Esophagus muscularis mucosa (tissue), 4 donors: Measurements from ENCODE around the gene RHOT2. TPM values are rescaled to one million over a fixed set of nuclear protein-coding genes. Genes with fewer than 3 reads are reported as not detected.

Experiments used
- DNase-seq: peaks from one replicate; pipeline ENCODE4 v3.0.0-alpha.2; 2017; ENCODE audit errors: extremely low spot score
- H3K27ac ChIP-seq, 4 donors: fragments of 200-600 bp; sonication (generic); replicated peaks in 1 of 4; 1 replicate in 3 of 4; 2 replicates in 1 of 4; pipeline ENCODE4 v1.5.1; 2016 to 2019; ENCODE audit warnings: mild to moderate bottlenecking in 1 of 4
- H3K27me3 ChIP-seq, 4 donors: fragments of 200-600 bp; sonication (generic); one replicate each; pipeline versions ENCODE4 v1.5.1 to v1.6.0; 2016 to 2019
- H3K36me3 ChIP-seq, 4 donors: fragments of 200-600 bp; sonication (generic); one replicate each; pipeline ENCODE4 v1.5.1; 2016 to 2019
- H3K4me1 ChIP-seq, 4 donors: fragments of 200-600 bp; sonication (generic); one replicate each; pipeline ENCODE4 v1.5.1; 2016 to 2019
- H3K4me3 ChIP-seq, 4 donors: fragments of 200-600 bp; sonication (generic); 1 replicate in 2 of 4; 2 replicates in 2 of 4; pipeline ENCODE4 v1.5.1; 2016 to 2019; ENCODE audit warnings: mild to moderate bottlenecking in 4 of 4, moderate library complexity in 1 of 4
- H3K9me3 ChIP-seq, 4 donors: fragments of 200-600 bp; sonication (generic); 1 replicate in 3 of 4; 2 replicates in 1 of 4; pipeline ENCODE4 v1.5.1; 2016 to 2019
- CTCF ChIP-seq, 3 experiments: fragments of 200-600 bp in 2 of 3; fragments of 450-650 bp in 1 of 3; sonication (generic) in 2 of 3; IDR thresholded peaks; one replicate each; pipeline ENCODE4 v1.5.1; 2017 to 2019; ENCODE audit warnings: antibody characterized with exemption in 3 of 3, mild to moderate bottlenecking in 2 of 3, moderate library complexity in 1 of 3
- EP300 ChIP-seq: sonication (generic); formaldehyde crosslinking; IDR thresholded peaks from one replicate; pipeline ENCODE4 v1.6.1; 2017; ENCODE audit warnings: antibody characterized with exemption
- POLR2A ChIP-seq: fragments of 450-650 bp; IDR thresholded peaks from one replicate; pipeline ENCODE4 v1.6.1; 2017; ENCODE audit warnings: antibody characterized with exemption, moderate library complexity, mild to moderate bottlenecking, low read depth
- POLR2AphosphoS5 ChIP-seq, 2 donors: sonication (generic); formaldehyde crosslinking; IDR thresholded peaks; one replicate each; pipeline ENCODE4 v1.6.1; 2017; ENCODE audit warnings: antibody characterized with exemption in 2 of 2
- WGBS: methylation state at CpG from one replicate; pipeline ENCODE4 v1.1.5; 2018; 5-methylcytosine and 5-hydroxymethylcytosine counted together
- intact Hi-C: fragments of 100-400 bp; cut with DNase I; formaldehyde crosslinking; loops from one replicate; pipeline ENCODE4 v1.15.1; 2023
- total RNA-seq, 4 donors: library from RNA; depleted of rRNA; stranded (reverse); fragments of >200 nt; gene quantifications; one replicate each; pipeline versions ENCODE4 v1.1.0 to v1.2.1, GENCODE V29; 2016

Gene RHOT2
- total RNA-seq, 4 donors from 2014 or later, result 34.5 to 67.5 (median 58.6) TPM

- DNase-seq, result no peak
- no peak for TF ChIP-seq EP300
- no peak for TF ChIP-seq POLR2A
- no peak for TF ChIP-seq POLR2AphosphoS5 (IDR thresholded peaks at IDR 0.05)
- TF ChIP-seq CTCF (IDR thresholded peaks at IDR 0.05), result no peak
- Histone ChIP-seq H3K27ac (no peak overlapping the region), H3K9me3 (no peaks in the 10 kb centered on the region), H3K36me3 (no peaks in the 10 kb centered on the region), H3K27me3 (peaks cover 0 to 88% (median 66%) of the 10 kb centered on the region in 4 donors), H3K4me1 (peaks cover 9 to 46% (median 39%) of the 10 kb centered on the region in 4 donors), H3K4me3 (no peak overlapping the region)
- intact Hi-C loops, result no loop called here
- 86% methylated on average over 2 of the region's 4 CpGs for WGBS
These were observed 41.0 kb downstream of the RHOT2 start for GRCh38 chr16:708959-709358.

- no peak for DNase-seq
- Histone ChIP-seq H3K27ac (no peak overlapping the region), H3K4me1 (peaks cover 15 to 54% (median 46%) of the 10 kb centered on the region in 4 donors), H3K9me3 (no peaks in the 10 kb centered on the region), H3K27me3 (peaks cover 0 to 82% (median 58%) of the 10 kb centered on the region in 4 donors), H3K36me3 (no peaks in the 10 kb centered on the region), H3K4me3 (no peak overlapping the region)
- intact Hi-C loops, result loop anchor here (2.0 kb wide), 1 partner anchor 33 kb away; no protein-coding TSS in a partner anchor
- TF ChIP-seq EP300, result no peak
- TF ChIP-seq CTCF (IDR thresholded peaks at IDR 0.05), result no peak
- TF ChIP-seq POLR2A, result no peak
- no peak for TF ChIP-seq POLR2AphosphoS5 (IDR thresholded peaks at IDR 0.05)
- 43% methylated on average over 12 of the region's 30 CpGs for WGBS
These were observed 41.9 kb downstream of the RHOT2 start for GRCh38 chr16:709566-710499.

- 75% methylated on average over 12 of the region's 21 CpGs for WGBS
- H3K27me3 ChIP-seq, result peaks cover 0 to 75% (median 53%) of the 10 kb centered on the region in 4 donors
- TF ChIP-seq POLR2A, result no peak
These were observed 42.7 kb downstream of the RHOT2 start for GRCh38 chr16:710500-711075.

GRCh38 chr16:711084-711483, 43.2 kb downstream of the RHOT2 start:
- 74% methylated on average over 10 of the region's 12 CpGs for WGBS

More at GRCh38 chr16:710500-711075, 42.7 kb downstream of the RHOT2 start:
- intact Hi-C loops, result loop anchor here (1.0 to 2.0 kb wide), 2 partner anchors 32 to 75 kb away; no protein-coding TSS in a partner anchor
- no peaks in the 10 kb centered on the region for H3K36me3 ChIP-seq
- H3K27ac ChIP-seq, result no peak overlapping the region
- H3K4me3 ChIP-seq, result no peak overlapping the region
- DNase-seq, result no peak
- peaks cover 15 to 54% (median 44%) of the 10 kb centered on the region in 4 donors for H3K4me1 ChIP-seq
- H3K9me3 ChIP-seq, result no peaks in the 10 kb centered on the region

More at GRCh38 chr16:711084-711483, 43.2 kb downstream of the RHOT2 start:
- intact Hi-C loops, result loop anchor here (1.0 to 2.0 kb wide), 2 partner anchors 32 to 74 kb away; no protein-coding TSS in a partner anchor
- TF ChIP-seq POLR2A (no peak), EP300 (no peak), POLR2AphosphoS5 (IDR thresholded peaks at IDR 0.05) (no peak), CTCF (IDR thresholded peaks at IDR 0.05) (no peak)
- no peaks in the 10 kb centered on the region for H3K9me3 ChIP-seq
- H3K4me1 ChIP-seq, result peaks cover 17 to 56% (median 45%) of the 10 kb centered on the region in 4 donors
- H3K27ac ChIP-seq, result no peak overlapping the region
- H3K4me3 ChIP-seq, result no peak overlapping the region
- no peaks in the 10 kb centered on the region for H3K36me3 ChIP-seq
- no peak for DNase-seq
- peaks cover 0 to 71% (median 51%) of the 10 kb centered on the region in 4 donors for H3K27me3 ChIP-seq
